Measurements from ENCODE around the gene PTPRN2. TPM values are rescaled to one million over a fixed set of nuclear protein-coding genes. Genes with fewer than 3 reads are reported as not detected.

PTPRN2 gene
- polyA plus RNA-seq, 1 experiment, result 0.02 TPM

GRCh38 chr7:158044482-158044823 lies 543.2 kb downstream of the PTPRN2 start:
- POLR2A ChIA-PET, result no interaction called here
- peaks cover 71% of the 10 kb centered on the region for H3K9me3 ChIP-seq (ENCODE audit: control insufficient read depth, insufficient read depth, low read length)
- TF ChIP-seq CTCF (IDR thresholded peaks at IDR 0.05; ENCODE audit: low read depth, low read length), result no peak
- no peaks in the 10 kb centered on the region for H3K27me3 ChIP-seq (ENCODE audit: control insufficient read depth, insufficient read depth, low read length)
- DNase-seq (ENCODE audit: low read depth, low spot score), result no peak
- CTCF ChIA-PET, result no interaction called here
- no peak overlapping the region for H3K4me3 ChIP-seq (ENCODE audit: low read depth, low read length)
- H3K27ac ChIP-seq (ENCODE audit: low read depth, low read length), result no peak overlapping the region

GRCh38 chr7:158043551-158044481 lies 543.8 kb downstream of the PTPRN2 start:
- POLR2A ChIA-PET, result no interaction called here
- Histone ChIP-seq H3K27ac (ENCODE audit: low read depth, low read length) (no peak overlapping the region), H3K9me3 (ENCODE audit: control insufficient read depth, insufficient read depth, low read length) (peaks cover 69% of the 10 kb centered on the region), H3K27me3 (ENCODE audit: control insufficient read depth, insufficient read depth, low read length) (no peaks in the 10 kb centered on the region), H3K4me3 (ENCODE audit: low read depth, low read length) (no peak overlapping the region)
- CTCF ChIA-PET, result no interaction called here
- no peak for TF ChIP-seq CTCF (IDR thresholded peaks at IDR 0.05; ENCODE audit: low read depth, low read length)
- no peak for DNase-seq (ENCODE audit: low read depth, low spot score)

- POLR2A ChIA-PET, result no interaction called here
These were observed 545.3 kb downstream of the PTPRN2 start for GRCh38 chr7:158042156-158042880.

GRCh38 chr7:158040199-158040598 lies 547.4 kb downstream of the PTPRN2 start:
- H3K4me3 ChIP-seq (ENCODE audit: low read depth, low read length), result no peak overlapping the region
- peaks cover 49% of the 10 kb centered on the region for H3K9me3 ChIP-seq (ENCODE audit: control insufficient read depth, insufficient read depth, low read length)
- no peak overlapping the region for H3K27ac ChIP-seq (ENCODE audit: low read depth, low read length)
- ChIA-PET POLR2A (no interaction called here), CTCF (no interaction called here)
- DNase-seq (ENCODE audit: low read depth, low spot score), result no peak
- no peak for TF ChIP-seq CTCF (IDR thresholded peaks at IDR 0.05; ENCODE audit: low read depth, low read length)
- H3K27me3 ChIP-seq (ENCODE audit: control insufficient read depth, insufficient read depth, low read length), result no peaks in the 10 kb centered on the region

More at GRCh38 chr7:158042156-158042880, 545.3 kb downstream of the PTPRN2 start:
- no peak for DNase-seq (ENCODE audit: low read depth, low spot score)
- Histone ChIP-seq H3K9me3 (ENCODE audit: control insufficient read depth, insufficient read depth, low read length) (peaks cover 63% of the 10 kb centered on the region), H3K27ac (ENCODE audit: low read depth, low read length) (no peak overlapping the region), H3K4me3 (ENCODE audit: low read depth, low read length) (no peak overlapping the region), H3K27me3 (ENCODE audit: control insufficient read depth, insufficient read depth, low read length) (no peaks in the 10 kb centered on the region)
- CTCF ChIA-PET, result no interaction called here
- no peak for TF ChIP-seq CTCF (IDR thresholded peaks at IDR 0.05; ENCODE audit: low read depth, low read length)

GRCh38 chr7:158039270-158039669 lies 548.4 kb downstream of the PTPRN2 start:
- DNase-seq (ENCODE audit: low read depth, low spot score), result no peak
- ChIA-PET CTCF (no interaction called here), POLR2A (no interaction called here)
- no peak for TF ChIP-seq CTCF (IDR thresholded peaks at IDR 0.05; ENCODE audit: low read depth, low read length)
- Histone ChIP-seq H3K4me3 (ENCODE audit: low read depth, low read length) (no peak overlapping the region), H3K27ac (ENCODE audit: low read depth, low read length) (no peak overlapping the region), H3K27me3 (ENCODE audit: control insufficient read depth, insufficient read depth, low read length) (no peaks in the 10 kb centered on the region), H3K9me3 (ENCODE audit: control insufficient read depth, insufficient read depth, low read length) (peaks cover 49% of the 10 kb centered on the region)
